ENCODE results near the gene SIT1. TPM values are rescaled to one million over a fixed set of nuclear protein-coding genes. Genes with fewer than 3 reads are reported as not detected.
A peak's percentile ranks its signal among the peaks of the same experiment; 100 is the strongest.
"Not testable (repeated sequence)": the region's sequence is repeated elsewhere in the genome, so short reads cannot be mapped to it uniquely, and the experiment has no call there.

The SIT1 gene
- total RNA-seq, 1 donor from 2014 or later = 0.52 TPM

DNA sequence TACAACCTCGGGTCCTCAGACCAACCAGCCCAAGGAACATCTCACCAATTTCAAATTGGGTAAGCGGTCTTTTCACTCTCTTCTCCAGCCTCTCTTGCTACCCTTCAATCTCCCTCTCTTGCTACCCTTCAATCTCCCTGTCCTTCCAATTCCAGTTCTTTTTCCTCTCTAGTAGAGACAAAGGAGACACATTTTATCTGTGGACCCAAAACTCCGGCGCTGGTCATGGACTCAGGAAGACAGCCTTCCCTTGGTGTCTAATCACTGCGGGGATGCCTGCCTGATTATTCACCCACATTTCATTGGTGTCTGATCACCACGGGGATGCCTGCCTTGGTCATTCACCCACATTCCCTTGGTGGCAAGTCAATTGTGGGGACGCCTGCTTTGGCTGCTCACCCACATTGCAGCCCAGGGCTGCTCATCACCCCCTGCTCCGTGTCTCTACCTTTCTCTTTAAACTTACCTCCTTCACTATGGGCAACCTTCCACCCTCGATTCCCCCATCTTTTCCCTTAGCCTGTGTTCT is 13.2 kb downstream of the SIT1 start:
- not testable (repeated sequence) for DNase-seq (ENCODE audit: low spot score)

DNA sequence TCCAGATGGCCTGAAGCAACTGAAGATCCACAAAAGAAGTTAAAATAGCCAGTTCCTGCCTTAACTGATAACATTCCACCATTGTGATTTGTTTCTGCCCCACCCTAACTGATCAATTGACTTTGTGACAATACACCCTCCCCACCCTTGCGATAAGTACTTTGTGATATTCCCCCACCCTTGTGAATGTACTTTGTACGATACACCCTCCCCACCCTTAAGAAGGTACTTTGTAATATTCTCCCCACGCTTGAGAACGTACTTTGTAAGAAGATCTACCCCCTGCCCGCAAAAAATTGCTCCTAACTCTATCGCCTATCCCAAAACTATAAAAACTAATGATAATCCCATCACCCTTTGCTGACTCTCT is 13.9 kb downstream of the SIT1 start:
- not testable (repeated sequence) for DNase-seq (ENCODE audit: low spot score)

DNA sequence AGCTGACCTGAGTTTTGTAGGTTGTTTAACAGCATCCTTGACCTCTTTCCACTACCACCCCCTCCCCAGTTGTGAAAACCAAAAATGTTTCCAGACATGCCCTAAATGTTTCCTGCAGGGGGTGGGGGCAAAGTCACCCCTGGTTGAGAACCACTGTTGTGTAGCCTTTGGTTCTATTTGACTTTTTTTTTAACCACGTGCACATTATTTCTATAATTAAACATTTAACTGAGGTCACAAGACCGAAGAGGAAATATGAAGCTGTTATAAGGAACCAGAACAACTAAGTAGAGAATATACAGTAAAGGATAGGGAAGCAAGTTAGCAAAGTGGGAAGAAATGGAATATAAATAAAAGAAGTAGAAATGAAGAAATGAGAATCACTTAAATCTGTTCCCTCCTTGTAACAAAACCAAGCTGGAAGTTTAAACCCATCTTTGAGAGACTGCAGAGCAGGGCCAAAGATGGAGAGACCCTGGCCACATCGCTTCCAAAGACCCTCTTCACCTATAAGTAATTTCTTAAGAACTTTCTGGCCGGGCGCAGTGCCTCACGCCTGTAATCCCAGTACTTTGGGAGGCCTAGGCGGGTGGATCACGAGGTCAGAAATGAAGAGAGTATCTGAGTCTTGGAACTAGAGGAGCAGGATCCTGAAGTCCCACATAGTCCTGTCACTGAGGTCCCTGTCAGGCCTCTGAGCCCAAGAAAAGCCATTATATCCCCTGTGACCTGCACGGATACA is 14.4 kb downstream of the SIT1 start:
- DNase-seq (ENCODE audit: low spot score) = no peak

DNA sequence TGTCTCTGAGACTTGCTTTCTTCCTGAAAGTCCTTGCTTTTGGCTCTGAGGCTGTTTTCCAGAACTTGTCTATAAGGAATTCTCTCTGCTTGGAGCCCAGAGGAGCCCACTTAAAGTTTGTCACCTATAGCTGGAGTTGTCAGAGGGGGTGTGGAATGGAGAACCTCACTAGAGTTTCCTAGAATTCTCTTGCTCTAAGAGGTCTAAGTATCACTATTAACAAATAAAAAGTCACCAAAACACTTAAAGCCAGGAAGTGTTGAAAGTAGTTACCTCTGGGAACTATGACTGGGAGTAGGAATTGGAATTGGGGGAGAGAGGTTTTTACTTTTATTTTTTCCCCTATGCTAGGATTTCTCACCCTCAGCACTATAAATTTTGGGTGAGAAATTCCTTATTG is 15.0 kb downstream of the SIT1 start:
- DNase-seq (ENCODE audit: low spot score) = no peak

DNA sequence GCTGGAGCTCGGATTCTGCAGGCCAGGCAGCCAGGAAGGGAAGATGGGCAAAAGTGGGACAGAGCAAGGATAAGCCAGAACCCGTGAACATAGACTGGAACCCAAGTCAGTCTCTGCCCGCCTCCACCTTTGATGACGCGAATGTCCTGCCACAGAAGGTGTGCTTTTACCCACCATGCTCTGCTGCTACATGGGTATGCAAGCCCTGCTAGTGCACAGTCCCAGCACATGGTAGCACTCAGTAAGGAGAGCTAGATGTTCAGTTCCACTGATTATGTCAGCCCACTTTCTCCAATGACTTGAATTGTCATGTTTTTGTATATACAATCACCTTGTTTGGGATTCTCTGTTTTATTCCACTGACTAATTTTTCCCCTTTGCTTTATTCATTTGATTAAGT is 21.1 kb downstream of the SIT1 start:
- DNase-seq (ENCODE audit: low spot score) = no peak

DNA sequence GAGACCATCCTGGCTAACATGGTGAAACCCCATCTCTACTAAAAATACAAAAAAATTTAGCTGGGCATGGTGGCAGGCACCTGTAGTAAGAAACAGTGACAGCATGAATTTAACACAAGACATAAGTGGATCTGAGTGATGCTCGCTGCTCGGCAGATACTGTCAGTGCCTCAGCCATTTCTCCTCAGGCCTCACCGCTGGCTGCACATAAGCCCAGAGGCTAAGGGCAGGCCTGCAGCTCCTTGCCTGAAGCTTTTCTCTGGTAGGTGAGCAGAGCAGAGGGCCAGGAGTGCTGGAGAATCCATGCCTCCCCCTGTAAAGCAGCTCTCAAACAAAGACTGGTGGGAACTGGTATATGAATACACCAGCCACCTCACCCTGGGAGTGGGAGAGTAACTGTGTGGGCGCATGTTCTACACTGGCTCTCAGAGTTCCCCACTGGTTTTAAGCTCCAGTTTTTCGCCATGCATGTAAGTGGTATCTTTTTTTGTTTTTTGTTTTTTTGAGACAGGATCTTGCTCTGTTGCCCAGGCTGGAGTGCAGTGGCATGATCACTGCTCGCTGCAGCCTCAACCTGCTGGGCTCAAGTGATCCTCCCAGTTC is 22.2 kb downstream of the SIT1 start:
- no peak for DNase-seq (ENCODE audit: low spot score)

DNA sequence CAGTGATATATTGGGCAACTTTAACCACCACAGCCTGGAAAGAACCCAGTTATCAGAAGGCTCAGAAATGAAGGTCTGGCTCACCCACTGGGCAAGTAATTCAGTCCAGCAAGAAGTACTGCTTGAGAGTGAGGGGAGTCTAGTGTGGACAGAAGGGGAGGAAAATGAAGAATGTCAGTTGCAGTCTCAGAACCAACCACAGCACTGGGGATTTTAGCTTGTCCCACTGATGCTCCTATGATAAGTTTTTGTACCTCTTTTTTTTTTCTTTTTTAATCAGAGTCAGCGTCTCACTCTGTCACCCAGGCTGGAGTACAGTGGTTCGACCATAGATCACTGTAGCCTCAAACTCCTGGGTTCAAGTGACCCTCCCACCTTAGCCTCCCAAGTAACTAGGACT is 23.2 kb downstream of the SIT1 start:
- no peak for DNase-seq (ENCODE audit: low spot score)

DNA sequence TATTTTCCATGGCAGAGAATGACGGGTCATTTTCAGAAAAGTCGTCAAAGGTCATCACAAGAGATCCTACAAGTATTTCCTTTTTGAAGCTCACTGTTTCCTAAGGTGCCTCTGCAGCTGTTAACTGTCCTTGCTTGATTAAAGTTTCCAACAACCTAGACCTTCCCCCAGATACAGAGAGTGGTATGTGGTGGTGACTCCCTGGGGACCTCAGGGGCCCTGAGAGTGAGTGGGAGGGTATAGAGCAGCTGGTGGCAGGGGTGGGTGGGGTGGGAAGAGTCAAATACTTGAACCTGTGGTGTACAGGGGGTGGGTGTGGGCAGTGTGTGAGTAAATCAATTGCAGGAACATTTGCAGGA is 31.0 kb downstream of the SIT1 start:
- no peak for DNase-seq (ENCODE audit: low spot score)

DNA sequence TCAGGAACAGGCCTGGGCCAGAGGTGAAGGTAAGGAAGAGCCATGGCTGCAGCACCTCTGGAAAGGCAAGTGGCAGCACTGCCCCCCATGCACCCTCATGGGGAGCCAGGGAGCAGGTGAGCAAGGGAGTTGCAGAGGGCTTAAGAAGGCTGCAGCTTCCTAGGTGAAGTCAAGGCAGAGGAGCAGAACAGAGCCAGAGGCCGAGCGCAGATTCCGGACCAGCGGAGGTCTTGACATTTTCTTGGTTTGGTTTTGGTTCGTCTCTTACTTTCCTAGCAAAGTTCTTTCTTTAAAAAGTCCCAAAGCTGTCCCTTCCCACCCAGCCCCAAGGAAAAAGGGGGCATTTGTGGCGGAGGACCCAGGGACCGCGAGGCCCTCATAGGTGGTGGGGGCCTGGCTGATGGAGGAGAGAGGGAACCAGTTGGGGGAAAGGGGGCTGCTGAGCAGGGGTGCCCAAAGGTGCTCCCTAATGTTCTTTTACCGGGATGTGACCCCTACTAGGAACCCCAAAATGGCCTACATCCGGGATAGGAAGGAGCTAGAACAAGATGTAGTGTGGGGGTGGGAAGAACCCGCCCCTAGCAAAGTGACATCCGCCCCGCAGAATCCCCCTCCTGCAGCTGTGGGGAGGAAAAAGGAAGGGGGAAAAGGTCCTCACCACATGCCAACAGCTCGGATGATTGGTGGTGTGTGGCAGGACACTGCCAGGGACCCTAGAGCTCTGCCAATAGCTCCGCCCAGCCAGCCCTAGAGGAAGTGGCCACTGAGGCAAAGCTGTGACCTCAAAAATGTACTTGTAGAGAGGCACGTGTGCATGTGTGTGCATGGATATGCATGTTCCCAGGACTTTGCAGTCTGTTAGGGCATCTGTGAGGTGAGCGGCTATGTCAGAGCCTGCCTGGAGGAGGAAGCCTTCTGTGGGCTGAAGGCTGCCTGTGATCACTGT is 31.6 kb downstream of the SIT1 start:
- no peak for DNase-seq (ENCODE audit: low spot score)

DNA sequence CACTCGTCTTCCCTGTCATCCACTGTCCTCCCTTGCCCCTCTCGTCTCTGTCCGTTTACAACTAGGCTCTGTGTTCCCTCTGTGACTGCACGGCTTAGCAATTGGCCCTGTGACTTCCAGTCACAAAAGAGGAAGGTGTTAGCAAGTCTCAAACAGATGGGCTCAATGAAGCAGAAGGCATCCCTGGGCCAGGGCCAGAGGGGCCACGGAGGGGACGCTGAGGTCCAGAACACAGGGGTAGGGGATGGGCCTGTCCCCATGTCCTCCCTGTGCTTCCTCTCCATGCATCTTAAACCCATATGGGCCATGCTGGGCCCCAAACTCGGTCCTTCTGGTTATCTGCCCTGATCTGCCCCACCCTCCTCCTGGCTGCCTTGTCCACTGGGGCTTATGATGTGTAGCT is 32.4 kb downstream of the SIT1 start, which contains the start of gene CD72:
CD72 (minus strand) TSS at position 89 of the 403 bp plus-strand sequence. CDS start 110 bp downstream, outside the sequence.
- DNase-seq (ENCODE audit: low spot score) = no peak

DNA sequence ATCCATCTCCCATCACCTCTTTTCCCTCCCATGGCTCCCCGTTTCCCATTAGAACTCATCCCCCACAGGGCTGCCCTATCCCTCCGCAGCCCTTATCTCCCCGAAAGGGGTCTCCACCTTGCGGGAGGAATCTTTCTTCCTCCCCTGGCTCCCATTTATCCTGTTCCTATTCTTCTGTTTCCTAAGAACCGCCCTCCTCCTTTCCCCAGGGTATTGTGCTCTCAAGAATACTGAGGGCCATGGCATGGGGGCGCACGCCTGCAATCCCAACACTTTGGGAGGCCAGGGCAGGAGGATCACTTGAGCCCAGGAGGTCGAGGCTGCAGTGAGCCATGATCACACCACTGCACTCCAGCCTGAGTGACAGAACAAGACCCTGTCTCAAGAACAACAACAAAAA is 33.2 kb downstream of the SIT1 start:
- no peak for DNase-seq (ENCODE audit: low spot score)

DNA sequence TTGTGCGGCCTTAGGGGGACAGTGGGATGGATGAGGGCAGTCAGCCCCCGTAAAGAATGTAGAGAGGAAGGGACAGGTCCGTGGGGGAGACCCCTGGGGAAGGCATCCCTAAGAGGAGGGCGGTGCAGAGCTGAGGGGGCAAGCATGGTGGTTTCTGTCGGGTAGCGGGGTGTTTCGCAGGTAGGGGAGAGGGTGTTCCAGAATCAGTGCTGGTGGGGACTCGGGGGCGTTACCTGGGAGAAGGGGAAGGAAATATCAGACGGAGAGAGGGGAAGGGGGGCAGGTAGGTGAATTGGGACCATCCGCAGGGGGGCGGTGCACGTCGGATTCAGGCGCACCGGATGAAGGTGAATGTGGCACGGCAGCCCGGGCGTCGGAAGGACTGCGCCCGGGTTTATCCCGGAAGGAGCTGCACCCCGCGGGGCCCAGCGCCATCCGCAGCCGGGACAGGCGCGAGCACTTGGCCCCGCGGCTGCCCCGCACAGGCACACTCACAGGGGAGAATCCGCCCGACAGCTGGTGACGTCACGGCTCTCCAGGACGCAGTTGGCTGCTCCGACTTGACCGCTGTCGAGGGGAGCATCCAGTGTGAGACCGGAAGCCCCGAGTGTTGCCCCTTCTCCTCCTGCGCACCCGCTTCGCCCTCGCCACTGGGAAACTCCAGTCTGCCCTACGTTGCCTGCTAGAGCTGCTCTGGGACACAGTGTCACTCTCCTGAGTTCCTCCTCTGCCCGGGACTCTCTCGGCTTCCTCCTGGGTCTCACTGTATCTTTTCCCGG is 33.9 kb downstream of the SIT1 start:
- peak; percentile 71 for DNase-seq (ENCODE audit: low spot score)

DNA sequence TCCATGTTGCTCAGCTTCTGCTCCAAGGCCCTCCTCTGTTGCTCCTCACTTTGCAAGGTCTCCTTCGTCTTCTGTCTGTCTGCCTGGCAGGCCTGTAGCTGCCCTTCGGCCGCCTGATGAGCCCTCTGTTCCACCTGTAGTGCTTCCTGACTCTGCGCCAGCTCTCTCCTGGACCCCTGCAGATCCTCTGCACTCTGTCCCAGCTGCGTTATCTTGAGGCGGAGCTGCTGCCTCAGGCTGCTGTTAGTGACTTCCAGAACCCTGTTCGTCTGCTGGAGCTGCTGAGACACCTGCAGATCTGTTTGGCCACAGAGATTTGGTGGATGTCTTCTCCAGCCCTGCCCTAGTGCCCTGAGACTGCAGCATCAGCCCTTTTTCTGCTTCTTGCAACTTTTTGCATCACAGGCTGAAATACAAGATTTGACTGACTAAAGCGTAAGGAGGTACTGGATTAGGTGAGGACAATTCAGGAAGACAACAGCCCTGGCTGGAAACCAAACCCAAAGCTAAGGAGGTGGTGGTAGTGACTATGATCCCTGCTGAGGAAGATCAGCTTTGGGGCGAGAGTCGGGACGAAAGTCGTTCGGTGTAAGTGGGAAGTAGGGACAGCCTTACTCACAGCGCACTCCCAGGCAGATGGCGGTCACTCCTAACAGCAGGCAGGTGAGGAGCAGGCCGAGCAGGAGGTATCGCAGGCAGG is 34.6 kb downstream of the SIT1 start:
- DNase-seq (ENCODE audit: low spot score) = no peak

DNA sequence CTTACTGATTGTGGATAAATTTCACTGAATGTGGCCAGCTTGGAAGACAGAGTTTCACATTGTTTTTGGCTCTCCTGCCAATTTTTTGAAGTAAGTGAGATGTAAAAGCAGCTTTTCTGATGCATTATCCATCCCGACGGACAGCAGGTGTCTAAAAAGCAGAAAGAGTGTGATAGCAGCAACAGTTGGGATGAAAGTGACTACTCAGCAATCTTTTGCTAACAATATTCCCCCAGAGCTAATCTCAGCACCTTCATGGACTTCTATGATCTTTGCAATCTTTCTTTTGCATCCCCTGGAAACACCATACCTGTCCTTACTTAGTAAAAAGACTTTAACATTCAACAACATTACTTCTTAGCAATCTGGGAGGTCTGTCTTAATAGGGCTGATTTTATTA is 37.9 kb downstream of the SIT1 start:
- no peak for DNase-seq (ENCODE audit: low spot score)

DNA sequence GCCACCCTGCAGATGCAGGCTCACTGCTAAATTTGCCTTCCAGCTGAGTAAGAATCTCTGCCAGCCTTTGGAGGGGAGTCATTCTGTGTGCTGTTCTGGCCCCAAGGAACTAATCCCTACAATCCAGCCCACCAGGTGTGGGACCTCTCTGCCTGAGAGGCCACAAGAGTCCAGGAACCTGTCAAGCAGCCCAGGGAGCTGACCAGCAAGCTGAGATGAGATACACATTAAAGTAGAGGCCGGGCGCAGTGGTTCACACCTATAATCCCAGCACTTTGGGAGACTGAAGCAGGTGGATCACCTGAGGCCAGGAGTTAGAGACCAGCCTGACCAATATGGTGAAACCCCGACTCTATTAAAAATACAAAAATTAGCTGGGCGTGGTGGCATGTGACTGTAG is 38.7 kb downstream of the SIT1 start:
- not testable (repeated sequence) for DNase-seq (ENCODE audit: low spot score)

DNA sequence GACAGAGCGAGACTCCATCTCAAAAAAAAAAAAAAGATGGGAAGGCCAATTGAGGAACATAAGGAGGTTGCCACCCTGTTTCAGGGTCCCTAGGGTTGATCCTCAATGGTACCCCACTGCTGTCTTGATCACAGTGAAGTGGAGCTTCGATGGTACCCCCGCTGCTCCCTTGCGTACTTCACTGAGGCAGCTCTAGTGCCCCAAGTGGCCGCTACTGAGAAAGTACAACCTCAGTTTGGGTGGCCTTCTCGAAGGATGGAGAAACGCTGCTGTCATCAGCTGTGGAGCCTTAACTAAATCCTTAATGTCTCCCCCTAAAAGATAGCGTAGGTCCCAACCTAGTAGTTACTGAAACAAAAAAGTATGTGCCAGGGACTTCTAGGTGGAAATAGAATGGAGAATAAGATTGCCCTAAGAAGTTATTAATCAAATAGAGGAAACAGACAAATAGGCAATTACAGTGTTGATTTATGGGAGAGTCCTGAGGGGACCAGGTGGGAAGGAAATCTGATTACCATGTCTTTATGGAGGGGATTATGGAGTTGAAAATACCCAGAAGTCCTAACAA is 39.4 kb downstream of the SIT1 start:
- peak; percentile 53 for DNase-seq (ENCODE audit: low spot score)

DNA sequence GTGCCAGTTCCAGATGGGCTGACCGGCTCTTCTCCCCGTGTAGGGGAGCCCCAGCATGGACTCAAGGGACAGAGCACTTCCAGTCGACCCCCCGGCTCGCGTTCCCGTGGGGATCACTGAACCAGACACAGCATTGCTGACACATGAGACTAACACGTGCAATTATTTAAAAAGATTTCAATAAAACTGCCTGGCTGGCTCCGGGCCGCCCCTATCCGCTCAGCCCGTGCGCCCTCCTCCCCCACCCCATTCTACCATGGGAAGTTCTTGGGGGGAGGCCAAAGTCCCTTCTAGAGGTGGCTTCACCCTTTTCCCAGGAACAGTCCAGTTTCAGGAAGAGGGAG is 40.9 kb downstream of the SIT1 start:
- no peak for DNase-seq (ENCODE audit: low spot score)

DNA sequence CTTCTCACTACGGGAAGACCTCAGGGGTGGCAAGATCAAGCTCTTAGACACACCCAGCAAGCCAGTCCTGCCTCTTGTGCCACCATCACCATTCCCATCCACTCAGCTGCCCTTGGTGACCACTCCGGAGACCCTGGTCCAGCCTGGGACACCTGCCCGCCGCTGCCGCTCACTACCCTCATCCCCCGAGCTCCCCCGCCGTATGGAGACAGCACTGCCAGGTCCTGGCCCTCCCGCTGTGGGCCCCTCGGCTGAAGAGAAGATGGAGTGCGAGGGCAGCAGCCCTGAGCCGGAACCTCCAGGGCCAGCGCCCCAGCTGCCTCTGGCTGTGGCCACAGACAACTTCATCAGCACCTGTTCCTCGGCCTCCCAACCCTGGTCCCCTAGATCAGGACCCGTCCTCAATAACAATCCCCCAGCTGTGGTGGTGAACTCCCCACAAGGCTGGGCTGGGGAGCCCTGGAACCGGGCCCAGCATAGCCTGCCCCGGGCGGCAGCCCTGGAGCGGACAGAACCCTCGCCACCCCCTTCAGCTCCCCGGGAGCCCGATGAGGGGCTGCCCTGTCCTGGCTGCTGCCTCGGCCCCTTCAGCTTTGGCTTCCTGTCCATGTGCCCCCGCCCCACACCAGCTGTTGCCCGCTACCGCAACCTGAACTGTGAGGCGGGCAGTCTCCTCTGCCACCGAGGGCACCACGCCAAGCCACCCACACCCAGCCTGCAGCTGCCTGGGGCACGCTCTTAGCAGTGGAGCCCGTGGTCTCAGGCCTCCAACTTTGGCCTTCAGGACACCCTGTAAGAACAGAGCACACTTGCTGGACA is 41.5 kb downstream of the SIT1 start:
- peak; percentile 45 for DNase-seq (ENCODE audit: low spot score)

DNA sequence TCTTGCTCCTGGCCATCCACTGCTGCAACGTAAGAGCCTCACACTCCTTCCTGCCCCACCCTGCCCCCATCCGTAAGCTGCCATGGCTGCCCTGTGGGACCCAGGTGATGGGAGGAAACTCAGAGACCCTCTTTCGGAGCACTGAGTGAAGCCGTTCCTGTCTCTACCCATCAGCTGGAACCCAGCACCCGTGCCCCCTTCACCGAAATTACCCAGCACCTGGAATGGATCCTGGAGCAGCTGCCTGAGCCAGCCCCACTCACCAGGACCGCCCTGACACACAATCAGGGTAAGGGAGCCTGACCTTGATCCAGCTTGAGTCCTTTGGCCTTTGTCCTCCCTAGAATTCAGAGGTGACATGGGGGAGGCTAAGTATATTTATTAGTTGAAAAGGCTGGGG is 42.5 kb downstream of the SIT1 start:
- no peak for DNase-seq (ENCODE audit: low spot score)

DNA sequence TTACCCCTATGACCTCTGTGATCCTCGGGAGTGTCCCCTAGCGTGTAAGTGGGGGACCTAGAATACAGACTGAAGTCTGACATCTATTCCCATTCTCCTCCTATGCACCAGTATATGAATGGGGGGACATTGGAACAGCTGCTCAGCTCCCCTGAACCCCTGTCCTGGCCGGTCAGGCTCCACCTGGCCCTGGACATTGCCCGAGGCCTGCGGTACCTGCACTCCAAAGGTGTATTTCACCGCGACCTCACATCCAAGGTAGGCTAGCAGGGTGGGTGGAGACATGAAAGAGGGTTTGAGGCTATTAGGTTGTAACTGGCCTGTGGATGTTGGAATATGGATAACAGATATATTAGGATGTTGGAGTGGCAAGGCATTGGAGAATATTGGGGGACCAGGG is 44.0 kb downstream of the SIT1 start:
- no peak for DNase-seq (ENCODE audit: low spot score)

Measured in ureter (tissue), 1 donor.